GM21360 (cell line): ENCODE results near the gene SYNGR4.
A peak's percentile ranks its signal among the peaks of the same experiment; 100 is the strongest.

Experiments used
- ATAC-seq: cut with Tn5 transposase; IDR thresholded peaks from one replicate; pipeline ENCODE4 v1.9.1; 2021; ENCODE audit warnings: mild to moderate bottlenecking, moderate library complexity; ENCODE audit not compliant: unreplicated experiment

The SYNGR4 gene

DNA sequence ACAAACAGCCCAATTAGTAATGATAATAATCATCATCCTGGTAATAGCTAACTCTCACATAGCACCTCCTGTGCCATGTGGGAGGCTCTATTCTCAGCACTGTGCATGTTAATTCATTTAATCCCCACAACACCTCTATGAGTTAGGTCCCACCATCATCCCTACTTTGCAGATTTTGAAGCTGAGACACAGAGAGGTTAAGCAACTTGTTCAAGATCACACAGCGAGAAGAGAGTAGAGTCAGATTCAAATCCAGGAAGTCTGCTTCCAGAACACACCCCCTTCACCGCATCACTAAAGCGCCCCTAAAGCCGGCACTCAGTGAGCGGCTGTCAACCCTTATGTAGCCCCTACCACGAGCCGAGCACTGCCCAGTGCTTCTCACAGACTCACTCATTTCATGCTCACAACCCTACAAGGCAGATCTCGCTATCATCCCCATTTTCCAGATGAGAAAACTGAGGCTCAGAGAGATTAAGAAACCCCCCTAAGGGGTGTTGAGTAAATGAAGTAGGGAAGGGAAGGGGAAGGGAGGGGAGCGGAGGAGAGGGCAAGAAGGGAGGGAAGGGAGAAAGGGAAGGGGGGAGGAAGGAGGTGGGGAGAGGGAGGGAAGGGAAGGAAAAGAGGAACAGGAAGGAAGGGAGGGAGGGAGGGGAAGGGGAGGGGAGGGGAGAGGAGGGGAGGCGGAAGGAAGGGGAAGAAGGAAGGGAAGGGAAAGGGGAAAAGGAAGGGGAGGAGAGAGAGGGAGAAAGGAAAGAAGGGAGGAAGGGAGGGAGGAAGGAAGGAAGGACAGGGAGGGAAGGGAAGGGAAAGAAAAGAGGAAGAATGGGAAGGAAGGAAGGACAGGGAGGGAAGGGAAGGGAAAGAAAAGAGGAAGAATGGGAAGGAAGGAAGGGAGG is 22.4 kb upstream of the SYNGR4 start:
- no peak for ATAC-seq

DNA sequence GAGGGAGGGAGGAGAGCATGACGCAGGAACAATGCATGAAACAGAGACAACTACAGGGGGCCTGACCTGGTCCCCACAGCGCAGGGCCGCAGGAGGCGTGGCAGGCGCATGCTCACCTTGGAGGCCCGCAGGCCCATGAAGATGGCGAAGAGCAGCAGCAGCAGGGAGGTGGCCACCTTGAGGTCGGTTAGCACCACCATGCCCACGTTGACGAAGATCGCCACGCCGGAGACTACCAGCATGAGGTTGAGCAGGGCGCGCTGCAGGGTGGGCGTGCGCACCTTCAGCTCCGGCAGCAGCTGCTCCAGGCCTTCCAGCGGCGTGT is 21.8 kb upstream of the SYNGR4 start:
- no peak for ATAC-seq

DNA sequence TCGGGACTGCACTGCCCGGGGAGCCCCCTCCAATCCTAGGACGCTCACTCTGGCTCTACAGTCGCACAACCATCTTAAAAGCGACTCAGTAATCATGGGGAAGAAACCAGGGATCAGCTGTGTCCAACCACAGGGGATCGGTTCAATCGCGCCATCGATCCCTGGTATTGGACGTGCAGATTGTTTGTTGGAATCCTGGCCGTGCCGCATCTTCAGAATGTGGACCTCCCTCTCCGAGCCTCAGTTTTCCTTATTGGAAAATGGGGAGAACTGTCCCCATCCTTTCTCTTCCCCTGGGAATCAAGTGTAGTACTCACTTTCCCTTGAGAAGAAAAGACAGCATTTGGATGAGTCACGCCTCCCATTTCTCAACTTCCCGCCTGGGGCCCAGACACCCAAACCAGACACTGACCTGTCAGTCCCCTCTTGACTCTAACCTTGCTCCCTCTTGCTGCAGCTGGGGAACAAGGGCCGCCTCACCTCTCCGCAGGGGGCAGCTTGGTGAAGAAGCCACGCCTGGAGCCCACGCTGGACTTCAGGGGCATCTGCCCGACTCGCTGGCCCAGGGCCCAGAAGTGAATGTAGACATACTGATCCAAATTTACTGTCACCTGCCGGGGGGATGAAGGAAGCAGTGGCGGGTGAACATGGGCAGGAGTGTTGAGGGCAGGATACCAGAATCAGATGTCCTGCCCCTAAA is 21.2 kb upstream of the SYNGR4 start:
- ATAC-seq: no peak

DNA sequence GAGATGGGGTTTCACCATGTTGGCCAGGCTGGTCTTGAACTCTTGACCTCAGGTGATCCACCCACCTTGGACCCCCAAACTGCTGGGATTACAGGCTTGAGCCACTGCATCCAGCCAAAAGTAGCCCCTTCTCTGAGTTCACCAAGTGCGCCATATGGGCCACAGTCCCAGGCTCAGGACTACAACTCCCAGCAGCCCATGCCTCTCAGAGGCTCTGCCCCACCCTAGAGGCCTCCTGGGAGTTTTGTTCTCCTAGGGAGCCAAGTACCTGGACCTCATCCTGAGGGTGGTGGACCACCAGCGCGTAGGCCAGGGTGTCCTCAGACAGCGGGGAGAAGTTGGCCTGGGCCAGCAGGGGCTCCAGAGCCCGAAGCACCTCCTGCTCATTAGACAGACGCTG is 19.3 kb upstream of the SYNGR4 start:
- no peak for ATAC-seq

DNA sequence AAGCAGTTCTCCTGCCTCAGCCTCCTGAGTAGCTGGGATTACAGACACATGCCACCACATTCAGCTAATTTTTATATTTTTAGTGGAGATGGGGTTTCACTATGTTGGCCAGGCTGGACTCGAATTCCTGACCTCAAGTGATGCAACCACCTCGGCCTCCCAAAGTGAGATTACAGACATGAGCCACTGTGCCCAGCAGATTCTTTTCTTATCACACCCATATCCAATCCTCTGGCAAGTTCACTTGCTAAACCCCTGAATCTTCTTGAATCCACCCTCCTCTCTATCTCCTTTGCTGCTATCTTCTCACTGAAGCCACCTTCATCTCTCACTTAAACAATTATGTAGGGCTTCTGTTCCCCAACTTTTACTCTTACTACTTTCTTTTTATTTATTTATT is 18.0 kb upstream of the SYNGR4 start:
- no peak for ATAC-seq

DNA sequence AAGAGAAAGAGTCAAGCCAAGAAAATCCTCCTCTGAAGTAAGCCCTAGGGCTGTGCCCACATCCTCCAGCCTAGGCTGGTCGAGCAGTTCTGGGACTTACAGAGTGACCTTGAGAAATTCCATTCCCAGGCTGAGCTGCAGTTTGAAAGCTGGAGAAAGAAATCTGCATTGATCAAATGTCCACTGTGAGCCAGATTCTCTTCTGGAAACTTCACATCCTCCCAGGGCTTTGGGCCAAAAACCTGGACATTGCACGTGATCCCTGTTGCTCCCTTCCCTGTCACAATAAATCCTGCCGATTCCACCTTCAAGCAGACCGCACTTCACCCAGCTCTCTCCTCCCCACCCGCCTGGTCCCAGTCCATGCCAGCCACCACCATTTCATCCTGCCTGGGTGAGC is 16.1 kb upstream of the SYNGR4 start:
- no peak for ATAC-seq

DNA sequence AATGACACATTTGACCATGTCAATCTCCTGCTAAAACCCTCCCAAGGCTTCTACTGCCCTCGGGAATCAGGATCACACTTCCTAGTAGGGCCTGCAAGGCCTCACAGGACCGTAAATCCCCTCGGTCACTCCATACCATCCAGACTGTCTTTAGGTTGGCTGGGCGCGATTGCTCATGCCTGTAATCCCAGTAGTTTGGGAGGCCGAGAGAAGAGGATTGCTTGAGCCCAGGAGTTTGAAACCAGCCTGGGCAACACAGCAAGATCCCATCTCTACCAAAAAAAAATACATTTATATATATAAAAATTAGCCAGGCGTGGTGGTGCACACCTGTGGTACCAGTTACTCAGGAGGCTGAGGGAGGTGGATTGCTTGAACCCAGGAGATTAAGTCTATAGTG is 15.4 kb upstream of the SYNGR4 start:
- ATAC-seq: no peak

DNA sequence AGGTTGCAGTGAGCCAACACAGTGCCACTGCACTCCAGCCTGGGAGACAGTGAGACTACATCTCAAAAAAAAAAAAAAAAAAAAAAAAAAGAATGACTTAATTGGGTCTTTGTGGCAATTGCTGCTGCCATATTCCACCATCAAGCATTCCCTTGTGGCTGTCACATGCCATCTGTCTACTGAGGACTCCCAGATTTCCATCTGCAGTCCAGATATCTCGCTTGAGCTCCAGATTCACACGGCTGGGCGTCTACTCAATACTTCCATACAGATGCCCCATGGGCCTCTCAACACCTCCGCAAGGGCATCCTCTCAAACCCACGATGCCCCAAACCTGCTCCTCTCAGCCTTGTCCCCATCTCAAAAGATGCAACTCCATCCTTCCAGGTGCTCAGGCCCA is 13.3 kb upstream of the SYNGR4 start:
- no peak for ATAC-seq

DNA sequence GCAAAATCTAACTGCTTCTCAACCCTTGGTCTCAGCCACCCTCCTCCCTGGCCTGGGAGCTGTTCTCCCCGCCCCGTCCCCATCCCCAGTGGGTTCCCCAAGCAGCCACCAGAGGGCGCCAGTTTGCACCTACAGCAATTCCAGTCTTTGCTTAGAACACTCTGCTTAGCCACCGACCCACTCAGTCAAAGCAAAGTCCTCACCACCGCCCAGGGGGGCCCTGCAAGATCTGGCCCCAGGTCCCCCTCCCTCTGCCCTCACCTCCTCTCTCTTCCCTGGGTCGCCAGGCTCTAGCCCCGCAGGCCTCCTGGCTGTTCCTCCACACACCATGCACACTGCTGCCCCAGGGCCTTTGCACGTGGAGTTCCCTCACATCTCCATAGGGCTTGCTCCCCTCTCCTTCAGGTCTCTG is 12.8 kb upstream of the SYNGR4 start:
- no peak for ATAC-seq

DNA sequence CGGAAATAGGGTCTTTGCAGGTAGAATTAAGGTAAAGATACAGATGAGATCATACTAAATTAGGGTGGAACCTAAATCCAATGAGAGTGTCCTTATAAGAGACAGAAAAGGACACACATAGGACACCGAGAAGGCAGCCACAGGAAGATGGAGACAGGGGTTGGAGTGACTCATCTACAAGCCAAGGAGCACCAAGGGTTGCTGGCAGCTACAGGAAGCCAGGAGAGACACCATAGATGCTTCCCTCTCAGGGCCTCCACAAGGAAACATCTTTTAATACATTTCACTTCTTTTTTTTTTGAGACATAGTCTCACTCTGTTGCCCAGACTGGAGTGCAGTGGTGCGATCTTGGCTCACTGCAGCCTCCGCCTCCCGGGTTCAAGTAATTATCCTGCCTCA is 10.5 kb upstream of the SYNGR4 start:
- no peak for ATAC-seq

DNA sequence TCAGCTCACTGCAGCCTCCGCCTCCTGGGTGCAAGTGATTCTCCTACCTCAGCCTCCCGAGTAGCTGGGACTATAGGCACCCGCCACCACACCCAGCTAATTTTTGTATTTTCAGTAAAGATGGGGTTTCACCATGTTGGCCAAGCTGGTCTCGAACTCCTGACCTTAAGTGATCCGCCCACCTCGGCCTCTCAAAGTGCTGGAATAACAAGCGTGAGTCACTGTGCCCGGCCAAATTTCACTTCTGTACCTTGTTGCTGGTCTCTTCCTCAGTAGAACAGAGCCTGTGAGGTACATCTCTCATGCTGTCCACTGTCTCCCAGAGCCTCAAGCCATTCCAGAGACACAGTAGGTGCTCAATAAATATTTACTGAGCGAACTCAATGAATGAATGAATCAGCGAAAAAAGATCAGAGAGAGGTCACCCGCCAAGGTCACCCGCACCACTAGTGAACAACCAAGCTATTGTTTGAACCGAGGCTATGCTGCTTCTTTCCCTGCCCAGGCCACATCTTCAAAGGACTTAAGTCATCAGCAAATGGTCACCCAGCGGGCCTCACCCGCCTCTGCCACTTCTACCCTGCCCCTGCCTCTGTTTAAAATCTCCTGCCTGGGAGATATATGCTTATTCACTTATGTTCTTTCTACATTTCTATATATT is 9.7 kb upstream of the SYNGR4 start:
- no peak for ATAC-seq

DNA sequence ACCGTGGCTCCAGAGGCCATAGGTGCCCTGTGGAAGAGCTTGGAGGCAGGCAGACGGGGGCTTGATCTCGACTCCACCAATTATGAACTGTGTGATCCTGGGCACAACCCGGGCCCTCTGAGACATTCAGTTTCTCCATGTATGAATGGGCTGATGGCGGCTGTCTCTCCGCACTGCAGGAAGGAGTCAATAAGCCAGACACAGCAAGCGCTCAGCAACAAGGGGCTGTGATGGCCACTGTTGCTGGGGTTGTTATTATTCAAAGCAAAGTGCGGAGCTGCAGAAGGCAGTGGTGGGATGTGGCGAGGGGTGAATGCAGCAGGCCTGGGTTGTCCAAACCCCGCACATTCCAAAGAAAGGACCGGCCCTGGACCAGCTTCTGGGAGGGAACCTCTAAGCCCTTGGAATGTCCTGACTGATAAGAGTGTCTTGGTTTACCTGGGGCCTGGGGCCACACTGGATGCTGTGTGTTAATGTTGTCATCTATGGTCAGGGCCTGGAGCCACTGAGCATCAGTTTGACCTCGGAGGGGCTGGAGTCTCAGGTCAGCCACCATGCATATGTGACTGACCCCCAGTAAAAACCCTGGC is 8.7 kb upstream of the SYNGR4 start:
- ATAC-seq: no peak

DNA sequence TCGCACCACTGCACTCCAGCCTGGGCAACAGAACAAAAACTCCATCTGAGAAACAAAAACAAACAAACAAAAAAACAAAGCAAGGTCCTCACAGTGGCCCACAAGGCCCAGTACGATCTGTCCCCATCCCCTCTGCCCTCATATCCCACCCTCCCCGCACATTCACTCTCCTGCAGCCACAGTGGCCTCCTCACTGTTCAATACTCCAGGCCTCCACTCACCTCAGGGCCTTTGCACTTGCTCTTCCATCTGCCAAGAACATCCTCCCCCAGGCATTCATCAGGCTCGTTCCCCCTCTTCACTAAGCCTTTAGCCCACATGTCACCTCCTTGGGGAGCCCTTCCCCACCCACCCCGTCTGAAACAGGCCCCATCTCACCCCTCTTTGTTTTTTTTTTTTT is 5.0 kb upstream of the SYNGR4 start:
- no peak for ATAC-seq

DNA sequence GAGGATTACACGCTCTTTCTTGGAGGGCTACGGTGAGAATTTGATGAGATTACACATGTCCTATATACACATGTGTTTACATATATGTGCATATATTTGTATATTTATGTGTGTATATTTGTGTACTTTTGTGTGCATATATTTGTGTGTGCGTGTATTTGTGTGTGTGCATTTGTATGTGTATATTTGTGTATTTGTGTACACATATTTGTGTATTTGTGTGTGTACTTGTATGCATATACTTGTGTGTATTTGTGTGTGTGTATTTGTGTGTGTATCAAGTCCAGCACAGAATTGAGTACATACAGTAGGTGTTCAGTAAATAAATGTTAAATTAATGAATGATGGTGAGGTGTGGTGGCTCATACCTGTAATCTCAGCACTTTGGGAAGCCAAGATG is 2.3 kb upstream of the SYNGR4 start:
- ATAC-seq: no peak

DNA sequence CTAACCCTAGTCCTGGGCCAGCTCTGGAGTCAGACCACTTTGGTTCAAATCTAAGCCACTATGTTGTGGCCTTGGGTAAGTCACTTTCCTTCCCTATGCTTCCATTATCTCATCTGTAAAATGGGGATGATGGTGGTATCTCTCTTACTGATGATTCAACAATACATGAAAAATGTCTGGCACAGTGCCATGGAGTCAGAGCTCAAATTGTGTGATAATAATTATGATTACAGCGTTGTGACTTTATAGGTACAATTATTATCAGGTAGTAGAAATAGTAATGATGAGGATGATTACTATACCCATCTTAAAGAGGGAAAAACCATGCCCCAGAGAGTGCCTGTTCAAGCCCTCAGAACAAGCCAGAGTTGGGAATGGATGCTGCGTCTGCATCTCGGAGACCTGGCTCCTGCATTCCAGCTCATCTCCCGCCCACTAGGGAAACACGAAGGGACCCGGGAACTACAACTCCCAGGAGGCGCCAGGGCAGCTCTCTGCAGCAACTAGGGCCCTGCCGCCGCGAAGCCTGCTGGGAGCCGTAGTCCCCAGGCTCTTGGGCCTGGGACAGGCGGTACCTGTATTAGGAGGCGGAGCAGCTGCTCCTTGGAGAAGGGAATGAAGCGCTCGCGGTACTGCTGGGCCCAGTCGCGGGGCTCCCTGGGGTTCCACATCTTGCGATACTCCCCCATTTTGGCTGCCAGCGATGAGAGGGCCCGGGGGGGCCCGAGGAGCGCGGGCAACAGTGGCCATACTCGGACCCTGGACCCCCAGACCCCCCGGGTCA is 1.3 kb upstream of the SYNGR4 start:
- ATAC-seq: peak; percentile 36

DNA sequence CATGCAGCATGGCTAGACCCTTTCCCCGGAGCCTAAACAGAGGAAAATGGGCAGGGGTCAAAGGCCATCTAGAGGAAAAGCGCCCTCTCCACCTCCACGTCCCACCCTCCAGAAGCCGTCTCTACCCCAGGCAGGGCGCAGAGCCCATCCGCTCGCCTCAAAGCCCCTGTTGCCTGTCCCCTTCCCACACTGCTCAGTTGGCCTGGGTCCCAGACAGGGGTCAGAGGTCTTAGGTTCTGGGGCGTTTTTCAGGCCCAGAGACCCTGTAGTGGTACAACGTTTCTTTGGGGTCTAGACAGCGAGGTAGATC is 712 bp upstream of the SYNGR4 start:
- ATAC-seq: peak; percentile 3

DNA sequence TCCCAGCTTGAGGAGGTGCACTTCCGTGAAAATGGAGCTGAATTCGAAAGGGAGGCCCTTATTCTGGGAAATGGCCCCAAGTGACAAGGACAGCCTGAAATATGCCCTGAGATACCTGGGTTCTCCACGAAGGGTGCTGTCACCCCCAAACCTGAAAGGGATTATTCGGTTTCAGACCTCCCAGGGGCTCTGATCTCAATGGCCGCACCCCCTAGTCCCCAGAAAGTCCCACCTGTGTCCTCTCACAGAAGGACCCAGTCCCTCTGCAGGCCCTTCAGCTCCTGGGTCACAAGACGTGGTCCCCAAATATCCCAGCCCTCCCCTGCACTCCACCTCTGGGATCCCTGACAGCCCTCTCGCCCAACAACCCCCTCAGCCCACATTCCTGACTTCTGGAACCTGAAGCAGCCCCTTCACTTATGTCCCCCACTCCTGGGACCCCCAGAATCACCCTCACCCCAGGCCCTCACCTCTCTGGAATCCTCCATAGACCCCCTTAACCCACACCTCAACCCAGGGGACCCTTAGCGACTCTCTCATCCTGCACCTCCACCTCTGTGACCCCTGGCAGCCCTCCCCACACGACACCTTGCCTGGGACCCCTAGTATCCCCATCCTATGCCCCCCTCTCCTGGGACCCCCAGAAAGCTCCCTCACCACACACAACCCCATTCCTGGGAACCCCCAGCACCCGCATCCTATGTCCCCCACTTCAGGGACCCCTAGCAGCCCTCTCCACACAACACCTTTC is 606 bp downstream of the SYNGR4 start:
- no peak for ATAC-seq

DNA sequence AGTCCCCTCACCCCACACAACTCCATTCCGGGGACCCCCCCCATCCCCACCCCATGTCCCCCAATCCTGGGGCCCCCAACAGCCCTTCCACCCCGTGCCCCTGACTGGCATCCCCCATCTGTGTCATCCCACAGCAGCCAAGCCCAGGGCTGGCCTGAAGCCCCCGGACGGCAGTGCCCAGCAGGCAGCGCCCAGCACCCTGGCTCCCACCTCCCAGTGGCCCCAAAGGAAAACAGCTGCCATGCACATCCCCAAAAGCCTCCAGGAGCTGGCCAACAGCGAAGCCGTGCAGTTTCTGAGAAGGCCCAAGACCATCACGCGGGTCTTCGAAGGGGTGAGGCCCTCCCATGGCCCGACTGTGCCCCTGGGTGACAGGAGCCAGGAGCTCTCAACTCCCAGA is 1.4 kb downstream of the SYNGR4 start:
- no peak for ATAC-seq

DNA sequence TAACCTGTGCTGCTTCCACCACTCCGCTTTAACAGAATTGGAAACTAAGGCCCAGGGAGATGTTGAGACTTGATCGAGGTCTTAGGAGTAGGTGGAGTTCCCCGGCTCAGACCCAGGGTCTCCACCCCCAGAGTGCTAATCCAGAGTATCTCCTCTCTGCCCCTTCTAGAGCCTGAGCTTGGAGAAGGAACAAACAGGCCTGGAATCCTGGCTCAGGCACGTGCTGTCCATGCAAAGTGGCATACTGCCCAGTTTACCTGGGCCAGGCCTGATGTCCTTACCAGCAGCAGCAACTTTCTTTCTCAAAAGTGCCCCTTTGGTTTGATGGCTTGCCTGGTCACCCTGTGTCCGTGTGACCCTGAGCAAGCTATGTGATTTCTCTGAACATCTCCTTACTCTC is 3.7 kb downstream of the SYNGR4 start:
- ATAC-seq: no peak

DNA sequence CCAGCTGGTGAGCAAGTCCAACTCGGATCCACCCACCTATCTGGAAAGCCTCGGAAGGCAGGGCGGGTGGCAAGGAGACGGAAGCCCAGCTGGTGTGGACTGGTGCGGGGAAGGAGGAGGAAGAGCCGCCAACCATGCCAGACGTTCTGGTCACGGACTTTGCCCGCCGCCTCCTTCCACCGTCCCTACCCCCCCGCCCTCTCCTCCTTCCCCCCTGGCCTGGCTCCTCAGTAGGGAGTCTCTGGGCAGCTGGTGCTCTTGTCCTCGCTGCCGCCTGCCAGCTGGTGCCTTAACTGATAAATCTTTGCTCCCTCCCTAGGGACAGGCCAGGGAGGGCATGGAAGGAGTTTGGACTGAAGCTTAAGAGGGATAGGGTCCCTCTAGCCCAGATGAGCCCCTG is 4.8 kb downstream of the SYNGR4 start:
- ATAC-seq: no peak
